ENCODE results near the gene TBC1D8.

GRCh38 chr2:101018934-101019333 lies 132.2 kb downstream of the TBC1D8 start:
- TF ChIP-seq CTCF (IDR thresholded peaks at IDR 0.05; ENCODE audit: insufficient read depth, low read length) (no peak), GABPA (IDR thresholded peaks at IDR 0.05; ENCODE audit: low read depth) (no peak)

All from HL-60 (cell line).